ENCODE measurements around the gene ATP6V0B.

The ATP6V0B gene

GRCh38 chr1:43969746-43970466 lies 4.9 kb upstream of the ATP6V0B start, which contains the start of gene DPH2:
Gene DPH2 (plus strand): TSS chr1:43970010. CDS start chr1:43970176, 166 bp downstream.
- DNase-seq (ENCODE audit: low spot score), result peak; percentile 96

DNA sequence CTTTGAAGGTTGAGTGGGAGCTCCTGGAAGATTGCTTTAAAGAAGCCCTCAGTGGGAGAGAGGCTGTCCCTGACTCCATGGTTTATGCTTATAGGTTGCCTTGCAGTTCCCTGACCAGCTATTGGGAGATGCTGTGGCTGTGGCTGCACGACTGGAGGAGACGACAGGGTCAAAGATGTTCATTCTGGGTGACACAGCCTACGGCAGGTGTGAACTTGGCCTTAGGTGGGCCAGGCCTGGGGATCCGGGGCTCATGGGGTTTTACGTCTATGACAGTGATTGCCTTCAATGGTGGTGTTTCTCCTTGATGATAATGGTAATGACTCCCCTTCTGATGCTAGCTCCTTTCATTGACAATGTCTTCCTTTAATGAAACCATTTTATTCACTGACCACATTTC lies 4.3 kb upstream of the ATP6V0B start:
- DNase-seq (ENCODE audit: low spot score), result no peak

GRCh38 chr1:43970911-43971310 lies 3.8 kb upstream of the ATP6V0B start:
- no peak for DNase-seq (ENCODE audit: low spot score)

GRCh38 chr1:43971336-43971980 lies 3.3 kb upstream of the ATP6V0B start:
- no peak for DNase-seq (ENCODE audit: low spot score)

DNA sequence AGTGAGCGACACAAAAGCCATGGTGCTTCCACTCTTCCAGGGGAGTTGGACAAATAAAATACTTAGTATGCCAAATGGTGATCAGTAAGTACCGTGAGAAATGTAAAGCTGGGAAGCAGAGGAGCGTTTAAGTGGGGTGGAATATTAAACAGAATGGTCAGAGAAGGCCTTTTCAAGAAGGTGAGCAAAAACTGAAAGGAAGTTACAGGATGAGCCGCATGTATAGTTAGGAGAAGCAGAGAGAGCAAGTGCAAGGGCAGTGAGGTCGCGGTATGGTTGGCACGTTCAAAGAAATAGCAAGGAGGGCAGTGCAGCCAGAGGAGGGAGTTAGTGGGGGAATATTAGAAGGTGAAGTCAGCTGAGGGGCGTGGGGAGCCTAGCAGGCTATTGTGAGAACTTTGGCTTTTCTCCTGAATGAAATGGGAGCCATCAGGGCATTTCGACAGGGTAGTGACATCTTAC lies 748 bp upstream of the ATP6V0B start:
- DNase-seq (ENCODE audit: low spot score), result peak; percentile 41

DNA sequence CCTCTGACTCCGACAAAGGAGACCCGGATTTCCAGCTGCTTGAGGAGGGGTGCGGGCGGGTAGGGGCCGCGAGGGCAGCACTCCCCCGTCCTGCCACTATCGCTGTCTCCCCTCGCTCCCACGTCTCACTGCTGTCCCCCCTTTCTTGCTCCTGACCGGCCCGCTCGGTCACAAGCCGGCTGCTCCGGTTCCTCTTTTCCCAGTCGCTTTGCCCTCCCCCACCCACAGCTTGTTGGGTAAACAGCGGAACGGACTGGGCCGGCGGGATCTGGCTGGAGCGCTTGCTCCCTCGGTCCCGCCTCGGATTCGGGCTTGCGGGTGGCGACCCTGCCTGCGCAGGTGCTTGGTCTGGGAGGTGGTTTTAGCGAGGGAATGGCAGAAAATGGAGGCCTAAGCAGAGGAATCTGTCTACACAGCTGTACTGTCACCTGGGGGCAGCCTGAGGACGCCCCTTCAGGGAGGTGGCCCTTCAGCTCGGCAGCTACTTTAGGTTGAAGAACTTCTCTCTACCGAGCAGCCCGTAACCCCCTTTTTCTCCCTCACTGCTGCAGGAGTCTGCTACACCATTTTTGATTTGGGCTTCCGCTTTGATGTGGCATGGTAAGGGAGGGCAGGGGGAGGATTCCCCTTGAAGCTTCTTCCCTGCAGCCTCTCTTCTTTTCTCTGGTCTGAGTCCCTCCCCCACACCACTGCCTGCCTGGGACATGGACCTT lies 645 bp downstream of the ATP6V0B start:
- peak; percentile 40 for DNase-seq (ENCODE audit: low spot score)

DNA sequence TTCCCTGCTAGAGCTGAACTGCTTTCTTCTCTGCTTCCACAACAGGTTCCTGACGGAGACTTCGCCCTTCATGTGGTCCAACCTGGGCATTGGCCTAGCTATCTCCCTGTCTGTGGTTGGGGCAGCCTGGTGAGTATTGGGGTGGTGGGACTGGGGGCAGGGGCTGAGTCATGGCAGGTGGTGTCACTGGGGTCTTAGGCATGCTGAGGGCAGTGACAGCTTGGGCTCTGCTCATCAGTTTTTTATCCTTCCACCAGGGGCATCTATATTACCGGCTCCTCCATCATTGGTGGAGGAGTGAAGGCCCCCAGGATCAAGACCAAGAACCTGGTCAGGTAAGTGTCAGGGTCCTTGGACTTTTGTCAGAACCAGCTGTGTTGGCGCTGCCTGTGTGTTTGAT lies 1.3 kb downstream of the ATP6V0B start:
- no peak for DNase-seq (ENCODE audit: low spot score)

DNA sequence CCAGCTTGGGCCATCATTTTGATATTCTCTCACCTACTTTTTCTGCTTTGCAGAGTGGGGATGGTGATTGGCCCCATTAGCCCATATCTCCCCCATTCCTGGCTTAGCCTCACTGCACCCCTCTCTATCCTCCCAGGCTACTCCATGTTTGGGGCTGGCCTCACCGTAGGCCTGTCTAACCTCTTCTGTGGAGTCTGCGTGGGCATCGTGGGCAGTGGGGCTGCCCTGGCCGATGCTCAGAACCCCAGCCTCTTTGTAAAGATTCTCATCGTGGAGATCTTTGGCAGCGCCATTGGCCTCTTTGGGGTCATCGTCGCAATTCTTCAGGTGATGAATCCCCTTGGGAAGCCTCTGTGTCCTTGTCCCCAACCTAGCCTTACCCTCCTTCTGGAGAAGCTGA lies 2.1 kb downstream of the ATP6V0B start:
- no peak for DNase-seq (ENCODE audit: low spot score)

DNA sequence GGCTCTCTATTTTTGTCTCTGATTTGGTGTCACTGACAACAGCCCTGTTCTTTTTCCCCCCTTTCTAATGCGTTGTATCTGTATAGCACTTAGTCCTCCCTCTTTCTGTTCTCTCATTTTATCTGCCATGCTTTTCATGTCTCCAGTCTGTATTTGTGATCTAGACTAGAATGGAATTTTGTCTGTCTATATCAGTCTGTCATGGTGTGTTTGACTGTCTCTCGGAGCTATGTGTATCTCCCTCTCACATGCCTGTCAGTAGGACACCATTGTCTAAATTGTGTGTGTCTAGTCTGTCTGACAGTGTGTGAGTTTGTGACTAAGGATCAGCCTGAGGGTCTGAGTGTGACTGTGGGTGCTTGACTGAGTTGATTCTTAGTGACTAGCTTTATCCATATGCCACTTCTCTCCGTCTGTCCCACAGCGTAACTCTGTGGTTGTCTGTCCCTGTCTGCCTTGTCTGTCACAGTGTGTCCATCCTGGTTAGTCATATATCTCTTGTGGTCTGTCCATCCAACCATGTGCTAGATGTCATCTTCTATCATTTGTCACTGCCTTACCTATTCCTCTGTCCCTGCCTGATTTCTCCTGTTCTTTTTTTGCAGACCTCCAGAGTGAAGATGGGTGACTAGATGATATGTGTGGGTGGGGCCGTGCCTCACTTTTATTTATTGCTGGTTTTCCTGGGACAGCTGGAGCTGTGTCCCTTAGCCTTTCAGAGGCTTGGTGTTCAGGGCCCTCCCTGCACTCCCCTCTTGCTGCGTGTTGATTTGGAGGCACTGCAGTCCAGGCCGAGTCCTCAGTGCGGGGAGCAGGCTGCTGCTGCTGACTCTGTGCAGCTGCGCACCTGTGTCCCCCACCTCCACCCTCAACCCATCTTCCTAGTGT lies 2.9 kb downstream of the ATP6V0B start:
- no peak for DNase-seq (ENCODE audit: low spot score)

- no peak for DNase-seq (ENCODE audit: low spot score)
Observed at GRCh38 chr1:43978264-43978550, 3.4 kb downstream of the ATP6V0B start.

DNA sequence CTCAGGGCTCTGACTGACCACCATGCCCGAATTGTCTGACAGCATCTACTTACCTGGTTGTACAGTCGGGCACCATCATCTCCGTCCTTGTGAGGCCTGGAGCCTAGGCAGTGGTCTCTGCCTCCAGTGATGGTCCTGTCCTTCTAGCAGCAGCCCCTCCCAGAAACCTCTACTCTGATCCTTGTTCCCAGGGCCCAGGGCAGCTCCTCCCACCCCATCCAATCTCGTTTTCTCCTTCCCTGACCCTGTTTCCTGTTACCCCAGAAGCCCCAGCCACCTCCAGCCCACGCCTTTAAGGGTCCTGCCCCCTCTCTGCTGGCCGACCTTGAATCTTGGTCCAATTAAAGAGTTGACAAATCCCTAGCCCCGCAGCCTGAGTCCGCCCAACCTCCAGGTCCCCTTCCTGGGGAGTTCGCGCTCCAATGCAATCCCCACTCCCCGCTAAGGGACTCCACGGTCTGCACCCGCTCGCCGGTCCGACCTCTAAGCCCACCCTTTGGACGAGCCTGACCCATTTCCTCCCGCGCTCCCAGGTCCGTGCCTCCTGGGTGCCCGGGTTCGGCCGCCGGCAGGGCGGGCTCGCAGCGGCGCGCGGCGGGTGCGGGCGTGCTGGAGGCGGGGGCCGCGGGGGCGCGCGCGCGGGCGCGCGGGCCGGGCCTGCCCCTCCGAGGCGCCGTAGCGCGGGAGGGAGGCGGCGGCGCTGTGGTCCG lies 3.9 kb downstream of the ATP6V0B start, which contains the start of gene B4GALT2:
Gene B4GALT2 (plus strand): TSS at position 660 of the 710 bp plus-strand sequence. CDS start 1,951 bp downstream, outside the sequence.
- DNase-seq (ENCODE audit: low spot score), result no peak

DNA sequence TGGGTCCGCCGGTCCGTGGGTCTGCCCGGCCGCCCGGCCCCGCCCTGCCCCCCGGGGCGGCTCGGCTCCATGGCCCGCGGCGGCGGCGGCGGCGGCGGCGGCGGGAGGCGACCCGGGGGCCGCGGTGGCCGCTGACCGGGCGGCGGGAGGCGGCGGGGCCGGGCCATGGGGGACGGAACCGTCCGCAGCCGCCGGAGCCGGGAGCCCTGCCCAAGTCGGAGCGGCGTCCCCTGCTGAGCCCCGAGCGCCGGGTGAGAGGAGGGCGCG lies 4.4 kb downstream of the ATP6V0B start:
- DNase-seq (ENCODE audit: low spot score), result no peak

DNA sequence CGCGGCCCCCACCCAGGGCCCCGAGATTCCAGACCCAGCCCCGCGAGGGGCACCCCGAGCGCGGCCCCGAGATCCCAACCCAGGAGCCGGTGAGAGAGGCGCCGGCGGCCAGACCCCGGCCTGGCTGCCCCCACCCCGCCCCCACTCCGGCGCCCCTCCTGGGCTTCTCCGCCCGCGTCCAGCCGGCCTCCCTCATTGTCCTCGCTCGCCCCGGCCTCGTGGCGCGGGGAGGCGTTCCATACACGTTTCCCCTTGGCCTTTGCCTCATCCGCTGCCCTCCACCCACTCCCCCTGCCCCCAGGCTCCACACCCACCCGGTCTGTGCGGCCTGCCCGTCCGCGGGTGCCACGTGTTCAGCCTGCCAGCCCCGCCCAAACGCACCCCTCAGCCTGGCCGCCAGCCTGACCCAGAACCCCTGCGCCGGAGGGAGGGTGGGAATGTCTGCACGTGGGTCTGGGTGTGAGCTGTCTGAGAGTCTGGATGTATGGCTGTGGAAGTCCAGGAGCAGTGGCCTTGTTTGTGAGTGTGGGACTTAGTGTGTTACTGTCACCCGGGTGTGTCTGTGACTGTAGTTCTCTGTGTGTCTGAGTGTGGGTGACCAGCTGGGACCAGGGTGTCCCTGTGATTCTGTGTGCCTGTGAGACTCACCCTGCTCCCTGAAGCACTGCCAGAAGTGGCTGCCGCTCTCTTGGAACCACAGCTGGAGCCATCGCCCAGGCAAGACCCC lies 4.9 kb downstream of the ATP6V0B start:
- DNase-seq (ENCODE audit: low spot score), result peak; percentile 46

DNA sequence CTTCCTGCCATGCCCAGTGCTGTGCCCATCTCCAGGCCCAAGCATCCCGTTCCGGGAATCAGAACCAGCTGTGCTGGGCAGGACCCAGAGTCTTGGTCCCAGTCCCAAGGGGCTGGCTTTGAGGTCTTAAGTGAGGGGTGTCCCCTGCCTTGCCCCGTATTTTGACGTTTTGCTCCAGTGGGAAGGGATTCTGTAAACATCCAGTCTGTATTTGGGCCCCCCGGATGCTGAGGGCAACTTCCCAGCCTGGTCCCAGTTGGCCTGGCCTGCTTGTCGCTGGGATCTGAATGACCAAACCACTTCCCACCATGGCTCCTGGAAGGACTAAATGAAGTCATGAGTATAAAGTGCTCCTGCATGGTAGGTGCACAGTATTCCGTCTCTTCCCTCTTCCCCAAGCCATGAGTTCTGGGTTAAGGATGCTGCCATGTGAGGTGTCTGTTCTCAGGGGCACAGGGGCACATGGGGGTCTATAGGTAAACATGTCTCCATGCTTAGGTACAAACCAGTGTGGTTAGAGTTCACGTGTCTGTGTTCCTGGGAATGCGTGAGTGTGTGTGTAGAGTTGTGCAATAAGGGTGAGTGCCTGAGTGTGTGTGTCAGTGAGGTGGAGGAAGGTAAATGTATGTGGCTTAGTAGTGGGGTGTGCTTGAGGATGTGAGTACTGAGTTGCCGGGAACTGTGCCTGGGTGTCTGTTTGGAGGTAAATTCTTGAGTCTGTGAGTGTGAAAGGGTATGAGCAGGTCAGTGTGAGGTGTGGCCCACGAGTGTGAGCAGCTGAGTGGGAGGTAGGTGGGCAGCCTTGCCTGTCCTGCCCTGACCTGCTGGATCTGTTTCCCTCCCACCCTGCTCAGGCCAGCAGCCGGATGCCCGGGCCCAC lies 5.7 kb downstream of the ATP6V0B start:
- no peak for DNase-seq (ENCODE audit: low spot score)

DNA sequence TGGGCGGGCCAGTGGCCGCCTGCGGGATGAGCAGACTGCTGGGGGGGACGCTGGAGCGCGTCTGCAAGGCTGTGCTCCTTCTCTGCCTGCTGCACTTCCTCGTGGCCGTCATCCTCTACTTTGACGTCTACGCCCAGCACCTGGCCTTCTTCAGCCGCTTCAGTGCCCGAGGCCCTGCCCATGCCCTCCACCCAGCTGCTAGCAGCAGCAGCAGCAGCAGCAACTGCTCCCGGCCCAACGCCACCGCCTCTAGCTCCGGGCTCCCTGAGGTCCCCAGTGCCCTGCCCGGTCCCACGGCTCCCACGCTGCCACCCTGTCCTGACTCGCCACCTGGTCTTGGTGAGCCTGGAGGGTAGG lies 6.4 kb downstream of the ATP6V0B start:
- no peak for DNase-seq (ENCODE audit: low spot score)

GRCh38 chr1:43981636-43982035 lies 6.9 kb downstream of the ATP6V0B start:
- no peak for DNase-seq (ENCODE audit: low spot score)

GRCh38 chr1:43982241-43982640 lies 7.5 kb downstream of the ATP6V0B start:
- DNase-seq (ENCODE audit: low spot score), result no peak

- DNase-seq (ENCODE audit: low spot score), result no peak
Observed at GRCh38 chr1:43982808-43983207, 8.0 kb downstream of the ATP6V0B start.

DNA sequence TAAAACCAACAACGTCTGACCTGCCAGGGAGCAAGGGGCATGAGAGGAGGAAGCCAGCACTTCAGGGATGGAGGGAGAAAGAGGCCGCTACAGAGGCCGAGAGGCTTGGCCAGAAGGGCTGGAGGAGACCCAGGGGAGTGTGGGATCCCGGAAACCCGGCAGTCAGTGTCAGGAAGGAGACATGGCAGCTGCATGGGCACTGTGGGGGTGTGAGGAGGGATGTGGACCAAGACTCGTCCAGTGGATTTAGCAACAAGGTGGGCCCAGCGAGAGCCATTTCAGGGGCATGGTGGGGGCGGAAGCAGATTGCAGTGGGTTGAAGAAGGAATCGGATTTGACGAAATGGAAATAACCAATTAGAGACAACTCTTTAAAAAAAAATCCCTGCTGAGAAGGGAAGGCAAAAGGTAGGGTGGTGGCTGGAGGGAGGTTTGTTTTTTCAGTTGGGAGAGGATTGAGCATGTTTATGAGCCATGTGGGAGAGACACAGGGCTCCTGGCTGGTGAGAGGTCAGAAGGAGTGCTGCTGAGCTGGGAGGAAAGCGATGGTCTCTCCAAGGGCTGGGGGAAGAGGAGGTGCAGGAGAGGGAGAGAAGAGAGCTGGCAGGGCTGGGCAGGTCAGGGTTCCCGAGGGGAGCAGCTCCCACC lies 8.6 kb downstream of the ATP6V0B start:
- DNase-seq (ENCODE audit: low spot score), result no peak

GRCh38 chr1:43984855-43985254 lies 10.1 kb downstream of the ATP6V0B start:
- no peak for DNase-seq (ENCODE audit: low spot score)

Measured in SW480 (cell line).